ENCODE data around the gene APEH. TPM values are rescaled to one million over a fixed set of nuclear protein-coding genes. Genes with fewer than 3 reads are reported as not detected.

The APEH gene
- total RNA-seq, 1 donor from 2014 or later, result 111 TPM

- Mint-ChIP-seq H3K4me3 (ENCODE audit: low read depth) (peak overlapping the region; percentile 93), H3K27me3 (ENCODE audit: low read depth) (no peaks in the 10 kb centered on the region), H3K9me3 (no peaks in the 10 kb centered on the region), H3K4me1 (ENCODE audit: low read depth) (peaks cover 14% of the 10 kb centered on the region), H3K36me3 (ENCODE audit: low read depth) (peaks cover 37% of the 10 kb centered on the region), H3K27ac (peak overlapping the region; percentile 94)
- DNase-seq (ENCODE audit: low spot score), result no peak
- intact Hi-C loops (cut with micrococcal nuclease), result no loop called here
Observed at GRCh38 chr3:49724586-49724985, 50.4 kb downstream of the APEH start.

GRCh38 chr3:49725906-49726681 is 51.9 kb downstream of the APEH start:
- intact Hi-C loops (cut with micrococcal nuclease), result no loop called here
- no peak for DNase-seq (ENCODE audit: low spot score)

GRCh38 chr3:49727154-49727923 is 53.2 kb downstream of the APEH start:
- H3K27ac Mint-ChIP-seq, result no peak overlapping the region
- no peaks in the 10 kb centered on the region for H3K9me3 Mint-ChIP-seq
- no peak for DNase-seq (ENCODE audit: low spot score)
- intact Hi-C loops (cut with micrococcal nuclease), result no loop called here
- H3K36me3 Mint-ChIP-seq (ENCODE audit: low read depth), result peaks cover 29% of the 10 kb centered on the region
- peaks cover 8% of the 10 kb centered on the region for H3K4me1 Mint-ChIP-seq (ENCODE audit: low read depth)
- no peaks in the 10 kb centered on the region for H3K27me3 Mint-ChIP-seq (ENCODE audit: low read depth)
- H3K4me3 Mint-ChIP-seq (ENCODE audit: low read depth), result no peak overlapping the region

More at GRCh38 chr3:49725906-49726681, 51.9 kb downstream of the APEH start:
- H3K4me1 Mint-ChIP-seq (ENCODE audit: low read depth), result peaks cover 12% of the 10 kb centered on the region
- no peaks in the 10 kb centered on the region for H3K27me3 Mint-ChIP-seq (ENCODE audit: low read depth)
- no peak overlapping the region for H3K4me3 Mint-ChIP-seq (ENCODE audit: low read depth)
- peaks cover 33% of the 10 kb centered on the region for H3K36me3 Mint-ChIP-seq (ENCODE audit: low read depth)
- no peak overlapping the region for H3K27ac Mint-ChIP-seq
- no peaks in the 10 kb centered on the region for H3K9me3 Mint-ChIP-seq

GRCh38 chr3:49727924-49728361 is 53.8 kb downstream of the APEH start:
- DNase-seq (ENCODE audit: low spot score), result no peak
- H3K27me3 Mint-ChIP-seq (ENCODE audit: low read depth), result no peaks in the 10 kb centered on the region
- no peak overlapping the region for H3K4me3 Mint-ChIP-seq (ENCODE audit: low read depth)
- H3K27ac Mint-ChIP-seq, result no peak overlapping the region
- peaks cover 30% of the 10 kb centered on the region for H3K36me3 Mint-ChIP-seq (ENCODE audit: low read depth)
- H3K4me1 Mint-ChIP-seq (ENCODE audit: low read depth), result peaks cover 3% of the 10 kb centered on the region
- intact Hi-C loops (cut with micrococcal nuclease), result no loop called here
- H3K9me3 Mint-ChIP-seq, result no peaks in the 10 kb centered on the region

- Mint-ChIP-seq H3K9me3 (no peaks in the 10 kb centered on the region), H3K4me1 (ENCODE audit: low read depth) (no peaks in the 10 kb centered on the region), H3K27me3 (ENCODE audit: low read depth) (no peaks in the 10 kb centered on the region), H3K4me3 (ENCODE audit: low read depth) (no peak overlapping the region), H3K36me3 (ENCODE audit: low read depth) (peaks cover 39% of the 10 kb centered on the region), H3K27ac (no peak overlapping the region)
- intact Hi-C loops (cut with micrococcal nuclease), result no loop called here
- DNase-seq (ENCODE audit: low spot score), result no peak
Observed at GRCh38 chr3:49729966-49730609, 55.9 kb downstream of the APEH start.

GRCh38 chr3:49732597-49732996 is 58.4 kb downstream of the APEH start:
- intact Hi-C loops (cut with micrococcal nuclease), result no loop called here
- Mint-ChIP-seq H3K36me3 (ENCODE audit: low read depth) (peaks cover 51% of the 10 kb centered on the region), H3K27ac (no peak overlapping the region), H3K4me3 (ENCODE audit: low read depth) (no peak overlapping the region), H3K9me3 (no peaks in the 10 kb centered on the region), H3K27me3 (ENCODE audit: low read depth) (no peaks in the 10 kb centered on the region), H3K4me1 (ENCODE audit: low read depth) (no peaks in the 10 kb centered on the region)
- no peak for DNase-seq (ENCODE audit: low spot score)

- Mint-ChIP-seq H3K36me3 (ENCODE audit: low read depth) (peaks cover 56% of the 10 kb centered on the region), H3K9me3 (no peaks in the 10 kb centered on the region), H3K4me1 (ENCODE audit: low read depth) (no peaks in the 10 kb centered on the region), H3K27ac (no peak overlapping the region), H3K27me3 (ENCODE audit: low read depth) (no peaks in the 10 kb centered on the region), H3K4me3 (ENCODE audit: low read depth) (no peak overlapping the region)
- DNase-seq (ENCODE audit: low spot score), result no peak
- intact Hi-C loops (cut with micrococcal nuclease), result no loop called here
Observed at GRCh38 chr3:49733551-49733950, 59.4 kb downstream of the APEH start.

Other genes with a start within 250 kb of the APEH start
- gene NICN1, start 245.0 kb upstream of the APEH start, total RNA-seq, result 13.0 and 16.1 TPM in 2 replicates
- 17.0 and 25.9 TPM in 2 replicates for gene DAG1, start 204.1 kb upstream of the APEH start, total RNA-seq
- gene BSN, start 119.9 kb upstream of the APEH start, total RNA-seq, result 0.09 and 0.11 TPM in 2 replicates
- 8.3 and 11.1 TPM in 2 replicates for gene MST1, start 15.1 kb downstream of the APEH start, total RNA-seq
- 43.0 and 45.1 TPM in 2 replicates for gene RNF123, start 15.2 kb downstream of the APEH start, total RNA-seq
- not detected in 2 replicates for gene AMIGO3, start 45.3 kb downstream of the APEH start, total RNA-seq
- 45.9 and 48.0 TPM in 2 replicates for gene GMPPB, start 49.6 kb downstream of the APEH start, total RNA-seq
- gene IP6K1, start 112.2 kb downstream of the APEH start, total RNA-seq, result 36.9 and 40.7 TPM in 2 replicates
- gene CDHR4, start 125.5 kb downstream of the APEH start, total RNA-seq, result 0.16 TPM in 1 of 2 replicates, not detected in the other
- 1.2 and 2.3 TPM in 2 replicates for gene INKA1, start 128.9 kb downstream of the APEH start, total RNA-seq
- 92.0 and 95.7 TPM in 2 replicates for gene UBA7, start 139.6 kb downstream of the APEH start, total RNA-seq
- 21.0 and 26.6 TPM in 2 replicates for gene TRAIP, start 182.2 kb downstream of the APEH start, total RNA-seq
- 0.39 and 0.46 TPM in 2 replicates for gene CAMKV, start 195.6 kb downstream of the APEH start, total RNA-seq
- 1.2 and 1.3 TPM in 2 replicates for gene MST1R, start 229.5 kb downstream of the APEH start, total RNA-seq

All from activated T-helper 2 cell treated with anti-CD3 and anti-CD28 coated beads, Interferon-gamma antibody, Interleukin-2, Interleukin-4, amounts not matched to agents 10 μg/mL and 5 μg/mL and 100 μg/mL, durations not matched to agents 14 hours and 24 hours and 36 hours (primary cell).